ENCODE data around the gene MACROD2. TPM values are rescaled to one million over a fixed set of nuclear protein-coding genes. Genes with fewer than 3 reads are reported as not detected.

Gene MACROD2
- total RNA-seq, 1 experiment from 2014 or later: 1.6 TPM

- H4K8ac ChIP-seq (replicated peaks; ENCODE audit: insufficient read length, low read depth, low read length): no peak overlapping the region
- H3T11ph ChIP-seq (ENCODE audit: low read length): no peak overlapping the region
- no peak overlapping the region for H2BK5ac ChIP-seq (ENCODE audit: insufficient read length, low read length)
- no peak overlapping the region for H2AK5ac ChIP-seq (ENCODE audit: insufficient read length, low read length)
- H4K91ac ChIP-seq (ENCODE audit: insufficient read length, low read depth, low read length): no peak overlapping the region
- no peak overlapping the region for H3K56ac ChIP-seq (ENCODE audit: insufficient read length, low read depth, low read length)
- Mint-ChIP-seq H3K9me3 (no peaks in the 10 kb centered on the region), H3K4me1 (no peaks in the 10 kb centered on the region), H3K27me3 (ENCODE audit: low read depth) (no peaks in the 10 kb centered on the region), H3K27ac (no peak overlapping the region), H3K4me3 (no peak overlapping the region), H3K36me3 (ENCODE audit: insufficient read depth in 1 of 3, low read depth in 3 of 3) (no peaks in the 10 kb centered on the region)
- TF ChIP-seq CTCF (conservative IDR thresholded peaks at IDR 0.05): no peak
- H3K79me2 ChIP-seq (ENCODE audit: insufficient read depth, low read length): no peaks in the 10 kb centered on the region
- H2BK120ac ChIP-seq (ENCODE audit: low read depth, low read length, poor library complexity, severe bottlenecking): no peak overlapping the region
- H3K79me1 ChIP-seq (ENCODE audit: insufficient read depth, low read depth, low read length, poor library complexity, severe bottlenecking): no peaks in the 10 kb centered on the region
- no peak overlapping the region for H4K5ac ChIP-seq (ENCODE audit: insufficient read length, low read depth, low read length)
- no peak overlapping the region for H3K23ac ChIP-seq (ENCODE audit: insufficient read length, low read depth, low read length)
- H3K9me3 ChIP-seq (ENCODE audit: control insufficient read depth, low read depth, low read length): no peaks in the 10 kb centered on the region
- H3K23me2 ChIP-seq (ENCODE audit: insufficient read length, low read depth, low read length, poor library complexity, severe bottlenecking): no peaks in the 10 kb centered on the region
- no peak overlapping the region for H3K27ac ChIP-seq (ENCODE audit: insufficient read length, low read depth, low read length)
- no peak overlapping the region for H2BK12ac ChIP-seq (ENCODE audit: insufficient read length, low read depth, low read length)
- no CpG with 5 or more reads among the region's 2 CpGs for WGBS (ENCODE audit: extremely low coverage, insufficient read length, low lambda C conversion rate)
- H3K4me2 ChIP-seq (ENCODE audit: insufficient read depth, insufficient read length, low read length): no peak overlapping the region
- H3K27me3 ChIP-seq (ENCODE audit: insufficient read depth, low read length): no peaks in the 10 kb centered on the region
- no peak overlapping the region for H2BK15ac ChIP-seq (ENCODE audit: low read depth, low read length)
- no peaks in the 10 kb centered on the region for H4K20me1 ChIP-seq (ENCODE audit: control insufficient read depth, insufficient read depth, insufficient read length)
- H3K4me1 ChIP-seq (ENCODE audit: insufficient read depth, low read length): no peaks in the 10 kb centered on the region
- no peak overlapping the region for H3K9ac ChIP-seq (ENCODE audit: extremely low read depth, insufficient read length, low read length)
- no peak overlapping the region for H2AFZ ChIP-seq (ENCODE audit: low read length)
- H2BK20ac ChIP-seq (ENCODE audit: low read depth, low read length, poor library complexity, severe bottlenecking): no peak overlapping the region
- H3K4ac ChIP-seq (ENCODE audit: low read depth, low read length): no peak overlapping the region
- H3K18ac ChIP-seq (ENCODE audit: insufficient read length, low read depth, low read length): no peak overlapping the region
- DNase-seq: no peak
- no peak overlapping the region for H3K14ac ChIP-seq (ENCODE audit: insufficient read depth, low read length)
Observed at GRCh38 chr20:15682690-15683089, 1687.4 kb downstream of the MACROD2 start.

All from H9 (cell line).